ENCODE measurements around the gene IFI44L. TPM values are rescaled to one million over a fixed set of nuclear protein-coding genes. Genes with fewer than 3 reads are reported as not detected.

The IFI44L gene
- total RNA-seq (2.6 TPM), polyA plus RNA-seq (ENCODE audit: insufficient read depth in 1 of 8, insufficient read length in 8 of 8, low replicate concordance in 1 of 8) (1 to 10 TPM in 7 of 8 donors, under 1 TPM in 1; 0.84 to 2.2 (median 1.6) TPM)
- long read RNA-seq, donor 1, result 0 reads
- long read RNA-seq, donor 2, result 0 reads
- long read RNA-seq, donor 3, result 0 reads
- long read RNA-seq, donor 4, result 0 reads
- long read RNA-seq, donor 5, result 0 reads
- long read RNA-seq, donor 6, result 0 reads
- long read RNA-seq, donor 7, result 0 reads
- long read RNA-seq, donor 8, full-length matches to known transcripts, result 1 of 1 reads
- long read RNA-seq, donor 8, partial matches to known transcripts, result 0 of 1 reads
- long read RNA-seq, donor 8, other reads (novel, unspliced or antisense), result 0 of 1 reads
- long read RNA-seq, donor 9, result 0 reads
- long read RNA-seq, donor 10, result 0 reads
- long read RNA-seq, donor 11, result 0 reads

GRCh38 chr1:78619803-78620579 is at the start of gene IFI44L:
Gene IFI44L (plus strand): TSS chr1:78620448. CDS start chr1:78627916, 7,468 bp downstream.
- peak within 1 kb of the TSS; percentile 88 for H3K27ac ChIP-seq (ENCODE audit: low read length)
- WGBS (ENCODE audit: insufficient coverage), result no CpG with 5 or more reads among the region's 9 CpGs

GRCh38 chr1:78570539-78570938 is 49.7 kb upstream of the IFI44L start:
- no peak for DNase-seq
- no peak overlapping the region for H3K4me3 ChIP-seq (ENCODE audit: low read length)
- H3K36me3 ChIP-seq (ENCODE audit: control insufficient read depth, insufficient read depth, low read length), result no peaks in the 10 kb centered on the region
- H3K9me3 ChIP-seq (replicated peaks; ENCODE audit: control insufficient read depth, low read depth, low read length), result no peaks in the 10 kb centered on the region
- H3K4me1 ChIP-seq (ENCODE audit: control insufficient read depth, insufficient read depth, low read length), result no peaks in the 10 kb centered on the region
- H3K27ac ChIP-seq (ENCODE audit: low read length), result no peak overlapping the region
- H3K27me3 ChIP-seq (ENCODE audit: control insufficient read depth, insufficient read depth, low read length), result no peaks in the 10 kb centered on the region
- WGBS (ENCODE audit: insufficient coverage), result 43% methylated on average over 2 of the region's 2 CpGs

More at GRCh38 chr1:78619803-78620579, at the start of gene IFI44L:
- H3K27me3 ChIP-seq (ENCODE audit: control insufficient read depth, insufficient read depth, low read length), result no peaks in the 10 kb centered on the region
- peaks cover 8% of the 10 kb centered on the region for H3K4me1 ChIP-seq (ENCODE audit: control insufficient read depth, insufficient read depth, low read length)
- H3K4me3 ChIP-seq (ENCODE audit: low read length), result peak within 1 kb of the TSS; percentile 44
- H3K36me3 ChIP-seq (ENCODE audit: control insufficient read depth, insufficient read depth, low read length), result no peaks in the 10 kb centered on the region
- DNase-seq, result peak; percentile 63
- no peaks in the 10 kb centered on the region for H3K9me3 ChIP-seq (replicated peaks; ENCODE audit: control insufficient read depth, low read depth, low read length)

GRCh38 chr1:78577257-78578100 is 42.8 kb upstream of the IFI44L start:
- no peaks in the 10 kb centered on the region for H3K36me3 ChIP-seq (ENCODE audit: control insufficient read depth, insufficient read depth, low read length)
- WGBS (ENCODE audit: insufficient coverage), result 60% methylated on average over 2 of the region's 9 CpGs
- DNase-seq, result no peak
- H3K4me1 ChIP-seq (ENCODE audit: control insufficient read depth, insufficient read depth, low read length), result no peaks in the 10 kb centered on the region
- no peak overlapping the region for H3K4me3 ChIP-seq (ENCODE audit: low read length)
- no peaks in the 10 kb centered on the region for H3K27me3 ChIP-seq (ENCODE audit: control insufficient read depth, insufficient read depth, low read length)
- no peaks in the 10 kb centered on the region for H3K9me3 ChIP-seq (replicated peaks; ENCODE audit: control insufficient read depth, low read depth, low read length)
- H3K27ac ChIP-seq (ENCODE audit: low read length), result no peak overlapping the region

GRCh38 chr1:78586572-78586971 is 33.7 kb upstream of the IFI44L start:
- Histone ChIP-seq H3K27ac (ENCODE audit: low read length) (no peak overlapping the region), H3K4me1 (ENCODE audit: control insufficient read depth, insufficient read depth, low read length) (no peaks in the 10 kb centered on the region), H3K36me3 (ENCODE audit: control insufficient read depth, insufficient read depth, low read length) (no peaks in the 10 kb centered on the region), H3K27me3 (ENCODE audit: control insufficient read depth, insufficient read depth, low read length) (no peaks in the 10 kb centered on the region), H3K4me3 (ENCODE audit: low read length) (no peak overlapping the region), H3K9me3 (replicated peaks; ENCODE audit: control insufficient read depth, low read depth, low read length) (no peaks in the 10 kb centered on the region)
- DNase-seq, result no peak
- WGBS (ENCODE audit: insufficient coverage), result no CpG with 5 or more reads among the region's 1 CpG

GRCh38 chr1:78587211-78587610 is 33.0 kb upstream of the IFI44L start:
- 83% methylated on average over 1 of the region's 1 CpG for WGBS (ENCODE audit: insufficient coverage)
- Histone ChIP-seq H3K4me3 (ENCODE audit: low read length) (no peak overlapping the region), H3K36me3 (ENCODE audit: control insufficient read depth, insufficient read depth, low read length) (no peaks in the 10 kb centered on the region), H3K4me1 (ENCODE audit: control insufficient read depth, insufficient read depth, low read length) (no peaks in the 10 kb centered on the region), H3K27ac (ENCODE audit: low read length) (no peak overlapping the region), H3K9me3 (replicated peaks; ENCODE audit: control insufficient read depth, low read depth, low read length) (no peaks in the 10 kb centered on the region), H3K27me3 (ENCODE audit: control insufficient read depth, insufficient read depth, low read length) (no peaks in the 10 kb centered on the region)
- no peak for DNase-seq

- Histone ChIP-seq H3K4me1 (ENCODE audit: control insufficient read depth, insufficient read depth, low read length) (no peaks in the 10 kb centered on the region), H3K4me3 (ENCODE audit: low read length) (no peak overlapping the region), H3K36me3 (ENCODE audit: control insufficient read depth, insufficient read depth, low read length) (no peaks in the 10 kb centered on the region), H3K27ac (ENCODE audit: low read length) (no peak overlapping the region), H3K9me3 (replicated peaks; ENCODE audit: control insufficient read depth, low read depth, low read length) (peaks cover 3% of the 10 kb centered on the region), H3K27me3 (ENCODE audit: control insufficient read depth, insufficient read depth, low read length) (no peaks in the 10 kb centered on the region)
- 40% methylated on average over 1 of the region's 4 CpGs for WGBS (ENCODE audit: insufficient coverage)
- DNase-seq, result peak; percentile 48
These were observed 28.3 kb upstream of the IFI44L start for GRCh38 chr1:78591971-78592370.

- H3K27ac ChIP-seq (ENCODE audit: low read length), result no peak overlapping the region
- H3K4me1 ChIP-seq (ENCODE audit: control insufficient read depth, insufficient read depth, low read length), result no peaks in the 10 kb centered on the region
- no peak for DNase-seq
- H3K4me3 ChIP-seq (ENCODE audit: low read length), result no peak overlapping the region
- peaks cover 3% of the 10 kb centered on the region for H3K9me3 ChIP-seq (replicated peaks; ENCODE audit: control insufficient read depth, low read depth, low read length)
- no CpG with 5 or more reads among the region's 4 CpGs for WGBS (ENCODE audit: insufficient coverage)
- no peaks in the 10 kb centered on the region for H3K27me3 ChIP-seq (ENCODE audit: control insufficient read depth, insufficient read depth, low read length)
- no peaks in the 10 kb centered on the region for H3K36me3 ChIP-seq (ENCODE audit: control insufficient read depth, insufficient read depth, low read length)
These were observed 21.0 kb upstream of the IFI44L start for GRCh38 chr1:78599294-78599693.

GRCh38 chr1:78601068-78601467 is 19.2 kb upstream of the IFI44L start:
- DNase-seq, result no peak
- H3K4me3 ChIP-seq (ENCODE audit: low read length), result no peak overlapping the region
- no peaks in the 10 kb centered on the region for H3K4me1 ChIP-seq (ENCODE audit: control insufficient read depth, insufficient read depth, low read length)
- no CpG with 5 or more reads among the region's 1 CpG for WGBS (ENCODE audit: insufficient coverage)
- no peaks in the 10 kb centered on the region for H3K9me3 ChIP-seq (replicated peaks; ENCODE audit: control insufficient read depth, low read depth, low read length)
- no peaks in the 10 kb centered on the region for H3K36me3 ChIP-seq (ENCODE audit: control insufficient read depth, insufficient read depth, low read length)
- no peak overlapping the region for H3K27ac ChIP-seq (ENCODE audit: low read length)
- H3K27me3 ChIP-seq (ENCODE audit: control insufficient read depth, insufficient read depth, low read length), result no peaks in the 10 kb centered on the region

- H3K36me3 ChIP-seq (ENCODE audit: control insufficient read depth, insufficient read depth, low read length), result no peaks in the 10 kb centered on the region
- WGBS (ENCODE audit: insufficient coverage), result no CpG with 5 or more reads among the region's 1 CpG
- no peak overlapping the region for H3K27ac ChIP-seq (ENCODE audit: low read length)
- no peak for DNase-seq
- no peaks in the 10 kb centered on the region for H3K27me3 ChIP-seq (ENCODE audit: control insufficient read depth, insufficient read depth, low read length)
- H3K4me3 ChIP-seq (ENCODE audit: low read length), result no peak overlapping the region
- H3K9me3 ChIP-seq (replicated peaks; ENCODE audit: control insufficient read depth, low read depth, low read length), result no peaks in the 10 kb centered on the region
- no peaks in the 10 kb centered on the region for H3K4me1 ChIP-seq (ENCODE audit: control insufficient read depth, insufficient read depth, low read length)
These were observed 17.0 kb upstream of the IFI44L start for GRCh38 chr1:78603206-78603605.

- H3K9me3 ChIP-seq (replicated peaks; ENCODE audit: control insufficient read depth, low read depth, low read length), result no peaks in the 10 kb centered on the region
- H3K27me3 ChIP-seq (ENCODE audit: control insufficient read depth, insufficient read depth, low read length), result no peaks in the 10 kb centered on the region
- no peaks in the 10 kb centered on the region for H3K36me3 ChIP-seq (ENCODE audit: control insufficient read depth, insufficient read depth, low read length)
- no CpG with 5 or more reads among the region's 5 CpGs for WGBS (ENCODE audit: insufficient coverage)
- DNase-seq, result no peak
- no peak overlapping the region for H3K4me3 ChIP-seq (ENCODE audit: low read length)
- H3K27ac ChIP-seq (ENCODE audit: low read length), result no peak overlapping the region
- H3K4me1 ChIP-seq (ENCODE audit: control insufficient read depth, insufficient read depth, low read length), result no peaks in the 10 kb centered on the region
These were observed 15.6 kb upstream of the IFI44L start for GRCh38 chr1:78604643-78605042.
